ENCODE results near the gene MRPS2. TPM values are rescaled to one million over a fixed set of nuclear protein-coding genes. Genes with fewer than 3 reads are reported as not detected.
"Not testable (repeated sequence)": the region's sequence is repeated elsewhere in the genome, so short reads cannot be mapped to it uniquely, and the experiment has no call there.

The MRPS2 gene
- total RNA-seq, 2 donors from 2014 or later = 15.8 to 35.0 TPM

- Histone ChIP-seq H3K27me3 (no peaks in the 10 kb centered on the region), H3K9me3 (peaks cover 0 to 6% (median 0%) of the 10 kb centered on the region in 3 donors), H3K4me1 (no peaks in the 10 kb centered on the region), H3K27ac (no peak overlapping the region), H3K36me3 (replicated peaks in 1 of 2; ENCODE audit: insufficient read depth in 1 of 2, low read depth in 2 of 2) (no peaks in the 10 kb centered on the region), H3K4me3 (no peak overlapping the region)
- ATAC-seq (no peak), DNase-seq (no peak)
- intact Hi-C loops (cut with DNase I) = no loop called here
- TF ChIP-seq CTCF (IDR thresholded peaks at IDR 0.05) (no peak), POLR2A (IDR thresholded peaks at IDR 0.05) (no peak)
- WGBS, 2 donors = 69 to 71% methylated on average over 15 to 19 of the region's 19 CpGs
Observed at GRCh38 chr9:135456436-135457104, 43.9 kb upstream of the MRPS2 start.

- H3K4me3 ChIP-seq; H3K4me1 ChIP-seq; intact Hi-C loops (cut with DNase I); ATAC-seq; DNase-seq; H3K27me3 ChIP-seq; H3K9me3 ChIP-seq; H3K27ac ChIP-seq; H3K36me3 ChIP-seq (replicated peaks in 1 of 2; ENCODE audit: insufficient read depth in 1 of 2, low read depth in 2 of 2): not testable (repeated sequence)
- 86 to 89% methylated on average over 5 of the region's 5 CpGs for WGBS, 2 donors
Observed at GRCh38 chr9:135458478-135458877, 42.0 kb upstream of the MRPS2 start.

- Histone ChIP-seq H3K27ac (no peak overlapping the region), H3K27me3 (no peaks in the 10 kb centered on the region), H3K9me3 (no peaks in the 10 kb centered on the region), H3K4me3 (no peak overlapping the region), H3K36me3 (replicated peaks in 1 of 2; ENCODE audit: insufficient read depth in 1 of 2, low read depth in 2 of 2) (no peaks in the 10 kb centered on the region), H3K4me1 (no peaks in the 10 kb centered on the region)
- TF ChIP-seq POLR2A (IDR thresholded peaks at IDR 0.05) = no peak
- TF ChIP-seq CTCF (IDR thresholded peaks at IDR 0.05) = no peak
- 70 to 75% methylated on average over 11 of the region's 11 CpGs for WGBS, 2 donors
- ATAC-seq (no peak), DNase-seq (no peak)
- intact Hi-C loops (cut with DNase I) = no loop called here
Observed at GRCh38 chr9:135461936-135462335, 38.5 kb upstream of the MRPS2 start.

GRCh38 chr9:135463140-135463539 lies 37.3 kb upstream of the MRPS2 start:
- intact Hi-C loops (cut with DNase I) = no loop called here
- H3K4me3 ChIP-seq = no peak overlapping the region
- no peak for ATAC-seq
- H3K9me3 ChIP-seq = no peaks in the 10 kb centered on the region
- no peak for TF ChIP-seq CTCF (IDR thresholded peaks at IDR 0.05)
- no peak for TF ChIP-seq POLR2A (IDR thresholded peaks at IDR 0.05)
- no peaks in the 10 kb centered on the region for H3K27me3 ChIP-seq
- WGBS, 2 donors = 68 to 71% methylated on average over 3 of the region's 3 CpGs
- H3K36me3 ChIP-seq (replicated peaks in 1 of 2; ENCODE audit: insufficient read depth in 1 of 2, low read depth in 2 of 2) = no peaks in the 10 kb centered on the region
- DNase-seq = no peak
- H3K27ac ChIP-seq = no peak overlapping the region
- no peaks in the 10 kb centered on the region for H3K4me1 ChIP-seq

- H3K36me3 ChIP-seq (replicated peaks in 1 of 2; ENCODE audit: insufficient read depth in 1 of 2, low read depth in 2 of 2) = no peaks in the 10 kb centered on the region
- H3K27ac ChIP-seq = no peak overlapping the region
- H3K4me3 ChIP-seq = no peak overlapping the region
- H3K27me3 ChIP-seq = no peaks in the 10 kb centered on the region
- 86 to 87% methylated on average over 7 of the region's 7 CpGs for WGBS, 2 donors
- intact Hi-C loops (cut with DNase I) = no loop called here
- no peak for ATAC-seq
- no peak for TF ChIP-seq CTCF (IDR thresholded peaks at IDR 0.05)
- no peak for TF ChIP-seq POLR2A (IDR thresholded peaks at IDR 0.05)
- H3K4me1 ChIP-seq = no peaks in the 10 kb centered on the region
- no peak for DNase-seq
- no peaks in the 10 kb centered on the region for H3K9me3 ChIP-seq
Observed at GRCh38 chr9:135464181-135464580, 36.3 kb upstream of the MRPS2 start.

Data from body of pancreas (tissue), 4 donors.